NCI-H2171 (cell line): ENCODE measurements around the gene PEAR1.

ENCODE experiments used
- DNase-seq: peaks from one replicate; lab custom pipeline; 2025; lab: John Stamatoyannopoulos, UW

PEAR1 gene

GRCh38 chr1:156860628-156861423, 32.7 kb upstream of the PEAR1 start, which contains the start of gene NTRK1:
TSS of gene NTRK1 (plus strand) at chr1:156860865. CDS start at chr1:156860935, 70 bp downstream.
- peak; percentile 81 for DNase-seq

- DNase-seq: no peak
Measured at GRCh38 chr1:156862584-156862983, 30.9 kb upstream of the PEAR1 start.

- no peak for DNase-seq
Measured at GRCh38 chr1:156862997-156863599, 30.4 kb upstream of the PEAR1 start.

GRCh38 chr1:156863631-156864030, 29.9 kb upstream of the PEAR1 start:
- DNase-seq: no peak

- no peak for DNase-seq
Measured at GRCh38 chr1:156864796-156865195, 28.7 kb upstream of the PEAR1 start.

GRCh38 chr1:156865258-156865657, 28.3 kb upstream of the PEAR1 start:
- no peak for DNase-seq

GRCh38 chr1:156865865-156866248, 27.7 kb upstream of the PEAR1 start:
- DNase-seq: no peak

GRCh38 chr1:156866249-156866909, 27.1 kb upstream of the PEAR1 start:
- DNase-seq: peak; percentile 11

GRCh38 chr1:156868341-156868740, 25.2 kb upstream of the PEAR1 start:
- peak; percentile 40 for DNase-seq

- no peak for DNase-seq
Measured at GRCh38 chr1:156869455-156869854, 24.1 kb upstream of the PEAR1 start.

- DNase-seq: no peak
Measured at GRCh38 chr1:156873659-156874058, 19.9 kb upstream of the PEAR1 start.

- DNase-seq: no peak
Measured at GRCh38 chr1:156874142-156874541, 19.4 kb upstream of the PEAR1 start.

- no peak for DNase-seq
Measured at GRCh38 chr1:156874572-156875340, 18.8 kb upstream of the PEAR1 start.

GRCh38 chr1:156875341-156875615, 18.2 kb upstream of the PEAR1 start:
- no peak for DNase-seq

GRCh38 chr1:156876281-156876680, 17.2 kb upstream of the PEAR1 start:
- DNase-seq: no peak

- DNase-seq: no peak
Measured at GRCh38 chr1:156877433-156878170, 15.9 kb upstream of the PEAR1 start.

GRCh38 chr1:156879876-156880275, 13.6 kb upstream of the PEAR1 start:
- no peak for DNase-seq

GRCh38 chr1:156880473-156880872, 13.0 kb upstream of the PEAR1 start:
- DNase-seq: peak; percentile 8

GRCh38 chr1:156881101-156881500, 12.4 kb upstream of the PEAR1 start:
- no peak for DNase-seq

- no peak for DNase-seq
Measured at GRCh38 chr1:156881663-156882062, 11.9 kb upstream of the PEAR1 start.

- DNase-seq: no peak
Measured at GRCh38 chr1:156882543-156882942, 11.0 kb upstream of the PEAR1 start.

- no peak for DNase-seq
Measured at GRCh38 chr1:156883919-156884318, 9.6 kb upstream of the PEAR1 start.
